Subcutaneous abdominal adipose tissue (tissue), 5 donors: Measurements from ENCODE around the gene GOLGA6C.
"Not testable (repeated sequence)": the region's sequence is repeated elsewhere in the genome, so short reads cannot be mapped to it uniquely, and the experiment has no call there.

Source experiments
- H3K27ac ChIP-seq: one replicate; pipeline ENCODE4 v1.7.0; 2013; ENCODE audit warnings: low read depth, mild to moderate bottlenecking, inconsistent platforms, low read length, moderate library complexity
- H3K27me3 ChIP-seq, 5 donors: one replicate each; pipeline ENCODE4 v1.7.0; 2013; ENCODE audit warnings: low read length in 5 of 5, inconsistent platforms in 1 of 5; ENCODE audit not compliant: control insufficient read depth in 5 of 5, insufficient read depth in 4 of 5
- H3K36me3 ChIP-seq, 5 donors: one replicate each; pipeline ENCODE4 v1.7.0; 2013; ENCODE audit warnings: low read length in 5 of 5; ENCODE audit not compliant: control insufficient read depth in 5 of 5, insufficient read depth in 5 of 5
- H3K4me1 ChIP-seq, 5 donors: one replicate each; pipeline ENCODE4 v1.7.0; 2013; ENCODE audit warnings: low read length in 5 of 5, mild to moderate bottlenecking in 3 of 5, moderate library complexity in 1 of 5; ENCODE audit not compliant: control insufficient read depth in 5 of 5, insufficient read depth in 5 of 5
- H3K4me3 ChIP-seq, 5 donors: one replicate each; pipeline ENCODE4 v1.7.0; 2013; ENCODE audit warnings: low read length in 5 of 5, low read depth in 1 of 5
- H3K9ac ChIP-seq, 5 donors: one replicate each; pipeline ENCODE4 v1.7.0; 2013; ENCODE audit warnings: low read length in 5 of 5, mild to moderate bottlenecking in 4 of 5, moderate library complexity in 3 of 5
- H3K9me3 ChIP-seq, 5 donors: one replicate each; pipeline ENCODE4 v1.7.0; 2013; ENCODE audit warnings: low read length in 5 of 5; ENCODE audit not compliant: control insufficient read depth in 5 of 5
- donor health status: healthy.
- donor health status: healthy.
- donor health status: healthy.
- donor health status: healthy.
- donor health status: healthy.

Gene GOLGA6C

GRCh38 chr15:75251343-75251742, 6.8 kb upstream of the GOLGA6C start:
- H3K27ac ChIP-seq, H3K27me3 ChIP-seq, H3K9ac ChIP-seq, H3K4me1 ChIP-seq, H3K9me3 ChIP-seq, H3K36me3 ChIP-seq, H3K4me3 ChIP-seq: not testable (repeated sequence)

GRCh38 chr15:75252285-75252684, 5.8 kb upstream of the GOLGA6C start:
- not testable (repeated sequence) for H3K9ac ChIP-seq, H3K9me3 ChIP-seq, H3K4me3 ChIP-seq, H3K27me3 ChIP-seq, H3K4me1 ChIP-seq, H3K36me3 ChIP-seq, H3K27ac ChIP-seq

GRCh38 chr15:75258620-75259343, 648 bp downstream of the GOLGA6C start:
- not testable (repeated sequence) for H3K27me3 ChIP-seq, H3K4me1 ChIP-seq, H3K9ac ChIP-seq, H3K9me3 ChIP-seq, H3K4me3 ChIP-seq, H3K27ac ChIP-seq, H3K36me3 ChIP-seq

- not testable (repeated sequence) for H3K9me3 ChIP-seq, H3K36me3 ChIP-seq, H3K4me1 ChIP-seq, H3K4me3 ChIP-seq, H3K27ac ChIP-seq, H3K27me3 ChIP-seq, H3K9ac ChIP-seq
Observed at GRCh38 chr15:75259873-75260272, 1.7 kb downstream of the GOLGA6C start.

GRCh38 chr15:75273751-75274359, 15.7 kb downstream of the GOLGA6C start:
- not testable (repeated sequence) for H3K27me3 ChIP-seq, H3K4me1 ChIP-seq, H3K9me3 ChIP-seq, H3K9ac ChIP-seq, H3K36me3 ChIP-seq, H3K4me3 ChIP-seq, H3K27ac ChIP-seq

- not testable (repeated sequence) for H3K4me1 ChIP-seq, H3K27me3 ChIP-seq, H3K27ac ChIP-seq, H3K9me3 ChIP-seq, H3K9ac ChIP-seq, H3K4me3 ChIP-seq, H3K36me3 ChIP-seq
Observed at GRCh38 chr15:75274509-75275107, 16.5 kb downstream of the GOLGA6C start.

- H3K9ac ChIP-seq, H3K27ac ChIP-seq, H3K9me3 ChIP-seq, H3K4me1 ChIP-seq, H3K27me3 ChIP-seq, H3K4me3 ChIP-seq, H3K36me3 ChIP-seq: not testable (repeated sequence)
Observed at GRCh38 chr15:75275617-75276016, 17.5 kb downstream of the GOLGA6C start.

- H3K9ac ChIP-seq, H3K27me3 ChIP-seq, H3K4me1 ChIP-seq, H3K36me3 ChIP-seq, H3K27ac ChIP-seq, H3K9me3 ChIP-seq, H3K4me3 ChIP-seq: not testable (repeated sequence)
Observed at GRCh38 chr15:75278497-75278896, 20.4 kb downstream of the GOLGA6C start.

GRCh38 chr15:75282572-75282971, 24.4 kb downstream of the GOLGA6C start, which contains the start of gene GOLGA6D:
Gene GOLGA6D (plus strand): TSS chr15:75282835. CDS start chr15:75282876, 41 bp downstream.
- not testable (repeated sequence) for H3K4me1 ChIP-seq, H3K27ac ChIP-seq, H3K36me3 ChIP-seq, H3K9ac ChIP-seq, H3K4me3 ChIP-seq, H3K9me3 ChIP-seq, H3K27me3 ChIP-seq

GRCh38 chr15:75284152-75284551, 26.0 kb downstream of the GOLGA6C start:
- not testable (repeated sequence) for H3K4me1 ChIP-seq, H3K9me3 ChIP-seq, H3K4me3 ChIP-seq, H3K9ac ChIP-seq, H3K36me3 ChIP-seq, H3K27me3 ChIP-seq, H3K27ac ChIP-seq
